HG02678 (cell line): ENCODE results near the gene FGGY.
"Not testable (repeated sequence)": the region's sequence is repeated elsewhere in the genome, so short reads cannot be mapped to it uniquely, and the experiment has no call there.

ENCODE experiments used
- ATAC-seq: cut with Tn5 transposase; IDR thresholded peaks from one replicate; pipeline ENCODE4 v1.9.1; 2021; ENCODE audit warnings: mild to moderate bottlenecking, moderate library complexity; ENCODE audit not compliant: unreplicated experiment

The FGGY gene

DNA sequence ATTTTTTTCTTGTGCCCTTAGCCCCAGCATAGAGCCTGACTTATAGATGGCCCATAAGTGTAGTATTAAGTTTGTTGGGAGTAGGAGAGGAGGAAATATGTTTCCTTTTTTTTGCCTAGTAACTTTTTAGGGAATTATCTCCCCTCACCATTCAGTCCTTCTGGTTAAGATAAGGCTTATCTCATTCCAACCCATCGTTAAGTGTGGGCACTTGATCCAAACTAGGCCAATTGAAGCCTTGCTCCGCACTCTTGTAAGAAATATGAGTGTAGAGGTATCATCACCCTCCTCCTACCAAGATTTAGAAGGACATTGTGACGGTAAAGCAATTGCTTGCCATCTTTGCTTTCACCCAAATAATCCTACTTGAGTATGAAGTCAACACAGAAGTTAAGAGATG lies 8.8 kb upstream of the FGGY start:
- no peak for ATAC-seq

DNA sequence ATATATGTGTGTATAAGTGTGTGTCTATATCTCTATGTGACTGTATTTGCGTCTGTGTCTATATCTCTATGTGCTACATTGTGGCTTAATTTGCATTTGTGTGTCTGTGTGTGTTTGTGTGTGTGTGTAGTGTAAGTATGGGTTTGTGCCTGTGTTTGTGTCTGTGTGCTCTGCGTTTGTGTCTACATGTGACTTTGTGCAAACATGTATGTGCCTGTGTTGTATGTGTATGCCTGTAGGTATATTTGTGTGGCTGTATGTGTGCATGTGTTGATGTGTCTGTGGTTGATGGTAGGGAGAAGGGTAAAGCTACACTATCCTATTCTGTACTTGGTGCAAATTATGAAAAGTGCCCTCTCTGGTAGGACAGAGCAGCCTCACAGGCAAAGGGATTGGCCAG lies 7.3 kb upstream of the FGGY start:
- ATAC-seq = no peak

DNA sequence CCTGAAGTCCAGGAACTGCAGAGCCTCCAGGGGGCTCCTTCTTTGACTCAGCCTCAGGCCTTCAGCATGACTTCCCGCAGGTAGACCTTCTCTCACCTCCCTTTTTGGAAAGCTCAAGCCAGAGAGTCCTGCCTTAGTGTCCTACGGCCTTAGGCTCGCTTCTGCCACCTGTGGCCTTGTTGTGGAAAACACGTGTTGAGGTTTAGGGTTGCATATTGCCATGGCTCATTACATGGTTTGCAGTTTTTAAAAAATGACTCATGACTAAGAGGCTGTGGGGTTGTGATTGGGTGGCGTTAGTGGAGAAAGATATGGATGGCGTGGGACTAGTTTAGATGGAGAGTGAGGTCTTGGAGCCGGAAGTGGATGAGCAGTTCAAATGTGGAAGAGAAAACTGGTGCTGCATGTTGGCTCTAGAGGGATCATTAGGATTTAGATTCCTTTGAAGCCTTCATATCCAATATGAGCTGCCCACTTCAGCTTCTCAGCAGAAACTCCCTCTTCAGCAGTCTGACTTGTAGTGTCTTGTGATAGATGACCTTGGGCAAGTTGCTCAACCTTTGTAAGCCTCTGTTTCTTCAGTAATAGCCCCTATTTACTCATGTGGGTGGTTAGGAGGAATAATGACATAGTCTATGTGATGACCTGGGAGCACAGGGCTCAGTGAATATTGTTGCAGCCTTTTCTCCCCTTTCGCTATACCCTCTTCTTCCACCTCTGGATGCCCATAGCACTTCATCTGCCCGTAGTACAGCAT lies 6.5 kb upstream of the FGGY start:
- peak; percentile 84 for ATAC-seq

DNA sequence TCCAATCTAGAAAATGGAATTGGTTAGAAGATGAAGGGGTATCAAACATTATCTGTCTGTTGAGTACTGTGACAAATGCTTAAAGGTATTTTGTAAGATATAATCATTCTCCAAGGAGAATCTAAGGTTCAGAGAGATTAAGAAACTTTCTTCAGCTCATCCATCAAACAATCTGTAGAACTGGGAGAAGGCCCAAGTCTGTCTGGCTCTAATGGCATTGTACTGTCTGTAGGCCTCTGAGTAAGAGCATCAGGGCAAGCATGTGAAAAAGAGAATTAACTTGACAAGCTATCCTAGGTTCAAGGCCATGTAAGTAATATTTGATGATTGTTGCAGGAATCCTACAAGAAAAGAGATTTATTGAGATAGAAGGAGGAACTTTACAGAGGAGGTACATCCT lies 5.3 kb upstream of the FGGY start:
- ATAC-seq = no peak

DNA sequence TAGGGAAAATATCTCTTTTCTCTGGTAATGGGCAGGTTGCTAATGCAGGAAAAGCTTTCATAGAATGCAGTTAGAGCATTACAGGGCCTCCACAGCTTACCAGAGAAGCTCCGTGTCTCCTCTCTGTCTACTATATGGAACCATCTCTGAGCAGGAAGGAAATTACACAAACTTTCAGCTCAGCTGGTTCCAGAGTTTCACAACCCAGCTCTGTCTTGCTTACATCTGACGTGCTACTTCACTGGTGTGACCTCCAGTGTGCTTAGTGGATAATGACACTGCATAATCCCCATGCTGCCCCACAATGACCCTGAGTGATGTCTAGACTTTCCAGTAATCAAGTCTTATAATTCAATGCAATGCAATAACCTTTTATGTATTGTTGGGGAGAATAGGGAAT lies 4.3 kb upstream of the FGGY start:
- no peak for ATAC-seq

DNA sequence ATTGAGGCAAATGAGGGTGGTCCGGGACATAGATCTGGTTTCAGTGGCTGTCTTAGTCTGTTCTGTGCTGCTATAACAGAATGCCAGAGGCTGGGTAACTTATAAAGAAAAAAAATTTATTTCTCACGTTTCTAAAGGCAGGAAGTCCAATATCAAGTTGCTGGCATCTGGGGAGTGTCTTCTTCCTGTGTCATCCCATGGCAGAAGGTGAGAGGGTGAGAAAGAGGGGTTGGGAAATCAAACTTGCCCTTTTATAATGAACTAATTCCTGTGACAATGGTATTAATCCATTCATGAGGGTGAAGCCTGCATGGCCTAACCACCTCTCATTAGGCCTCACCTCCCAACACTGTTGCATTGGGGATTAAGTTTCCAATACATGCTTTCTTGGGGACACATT lies 3.7 kb upstream of the FGGY start:
- no peak for ATAC-seq

DNA sequence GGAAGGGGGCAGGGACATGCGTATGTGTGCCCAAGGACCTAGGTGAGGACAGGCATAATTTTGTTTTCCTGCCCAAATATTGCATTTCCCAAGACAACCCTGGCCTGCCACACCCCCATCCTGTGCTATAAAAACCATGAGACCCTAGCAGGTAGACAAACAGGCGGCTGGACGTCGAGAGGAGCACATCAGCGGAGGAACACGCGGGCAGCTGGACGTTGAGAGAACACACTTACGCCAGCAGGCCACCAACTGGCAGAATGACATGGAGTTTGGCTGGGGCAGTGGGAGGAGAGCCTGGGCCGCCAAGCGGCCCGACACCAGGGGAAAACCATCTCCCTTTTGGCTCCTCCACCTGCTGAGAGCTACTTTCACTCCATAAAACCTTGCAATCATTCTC lies 3.0 kb upstream of the FGGY start:
- no peak for ATAC-seq

DNA sequence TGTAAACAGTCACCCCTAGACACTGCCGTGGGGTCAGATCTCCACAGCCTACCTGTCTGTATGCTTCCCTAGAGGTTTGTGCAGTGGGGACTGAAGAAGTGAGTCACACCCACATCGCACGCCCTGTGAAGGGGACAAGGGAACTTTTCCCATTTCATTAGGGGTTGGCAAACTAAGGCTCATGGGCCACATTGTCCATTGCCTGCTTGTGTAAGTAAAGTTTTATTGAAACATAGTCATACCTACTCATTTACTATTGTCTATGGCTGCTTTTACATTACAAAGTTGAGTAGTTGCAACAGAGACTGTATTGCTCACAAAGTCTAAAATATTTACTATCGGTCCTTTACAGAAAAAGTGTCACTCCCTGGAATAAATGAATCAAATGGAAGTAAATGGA lies 2.5 kb upstream of the FGGY start:
- ATAC-seq = no peak

DNA sequence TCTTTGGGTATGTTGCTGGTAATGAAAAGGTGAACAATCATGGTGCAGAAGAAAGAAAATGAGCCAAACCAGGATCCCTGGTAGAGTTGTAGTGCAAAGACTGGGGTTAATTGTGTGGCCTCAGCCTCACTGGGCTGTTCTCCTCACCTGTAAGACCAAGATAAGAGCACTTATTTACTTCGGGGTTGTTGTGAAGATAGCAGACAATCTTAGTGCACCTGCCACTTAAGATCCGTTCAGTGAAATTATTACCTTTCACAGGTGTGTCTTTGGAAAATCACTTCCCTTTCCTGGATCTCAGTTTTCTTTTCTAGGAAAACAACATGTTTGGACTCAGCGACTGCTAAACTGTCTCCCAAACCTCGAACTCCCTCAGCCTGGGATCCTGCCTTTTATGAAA lies 1.3 kb upstream of the FGGY start:
- no peak for ATAC-seq

DNA sequence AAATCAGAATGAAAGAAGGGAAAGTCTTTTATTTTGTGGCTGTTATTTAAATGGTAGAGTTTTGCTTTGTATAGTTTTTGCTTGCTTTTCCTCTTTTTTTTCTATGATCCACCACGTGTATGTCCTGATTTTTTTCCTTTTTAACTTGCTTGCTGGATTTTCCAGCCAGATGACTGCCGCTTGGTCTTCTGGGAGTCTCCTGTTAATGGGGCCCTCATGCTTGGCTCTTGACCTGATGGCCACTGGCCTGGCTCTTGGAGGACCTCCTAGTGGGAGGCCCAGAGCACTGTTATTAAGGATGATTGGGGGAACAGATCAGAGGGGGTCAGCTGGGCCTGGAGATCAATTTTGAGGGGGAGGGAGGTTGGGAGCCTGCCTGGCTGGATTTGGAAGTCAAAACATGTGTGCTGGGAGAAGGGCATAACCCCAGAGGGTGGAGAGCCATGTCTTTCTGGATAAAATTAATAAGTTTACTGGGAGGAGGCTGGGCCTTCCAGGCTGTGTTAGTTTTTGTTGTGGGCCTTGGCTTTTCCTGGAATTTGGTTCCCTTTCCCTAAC lies 1.2 kb downstream of the FGGY start:
- ATAC-seq = no peak

DNA sequence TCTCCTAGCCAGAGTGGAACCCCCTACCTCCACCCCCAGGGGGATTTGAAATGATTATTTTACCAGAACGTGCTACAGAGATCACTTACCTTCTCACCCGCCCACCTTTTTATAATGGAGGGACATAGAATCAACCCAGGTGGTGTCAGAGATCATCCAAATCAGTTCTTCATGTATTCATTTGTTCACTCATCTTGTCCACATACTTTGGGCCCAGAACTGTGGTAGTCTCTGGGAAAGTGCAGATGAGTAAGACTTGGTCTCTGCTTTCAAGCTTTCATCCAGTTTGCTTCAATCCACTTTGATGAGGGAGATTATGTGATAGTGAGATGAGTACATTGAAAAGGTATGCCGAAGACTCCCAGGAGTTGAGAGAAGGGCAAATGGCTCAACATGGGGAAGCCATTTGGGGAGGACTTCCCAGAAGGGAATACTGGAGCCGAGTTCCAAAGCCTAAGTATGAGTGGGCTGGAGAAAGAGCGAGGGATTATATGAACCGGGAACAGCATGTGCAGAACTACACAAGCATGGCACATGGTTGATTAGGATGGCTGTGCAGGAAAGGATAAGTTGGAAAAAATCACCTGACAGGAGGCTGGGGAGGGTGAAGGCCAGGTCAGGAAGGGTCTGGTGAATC lies 1.9 kb downstream of the FGGY start:
- no peak for ATAC-seq

DNA sequence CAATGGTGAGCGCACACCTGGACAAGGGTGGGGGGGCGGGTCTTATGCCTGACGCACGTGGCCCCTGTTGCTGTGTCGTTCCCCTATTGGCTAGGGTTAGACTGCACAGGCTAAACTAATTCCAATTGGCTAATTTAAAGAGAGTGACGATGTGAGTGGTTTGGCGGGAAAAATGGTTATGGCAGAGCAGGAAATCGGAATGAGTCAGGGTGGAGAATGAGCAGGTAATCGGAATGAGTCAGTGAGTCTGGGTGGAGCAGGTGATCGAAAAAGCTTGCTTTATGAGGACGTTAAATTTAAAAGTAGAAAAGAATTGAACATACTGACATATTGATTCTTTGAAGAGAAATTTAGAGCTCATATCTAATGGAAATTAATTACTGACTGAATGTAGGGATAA lies 2.8 kb downstream of the FGGY start:
- not testable (repeated sequence) for ATAC-seq

DNA sequence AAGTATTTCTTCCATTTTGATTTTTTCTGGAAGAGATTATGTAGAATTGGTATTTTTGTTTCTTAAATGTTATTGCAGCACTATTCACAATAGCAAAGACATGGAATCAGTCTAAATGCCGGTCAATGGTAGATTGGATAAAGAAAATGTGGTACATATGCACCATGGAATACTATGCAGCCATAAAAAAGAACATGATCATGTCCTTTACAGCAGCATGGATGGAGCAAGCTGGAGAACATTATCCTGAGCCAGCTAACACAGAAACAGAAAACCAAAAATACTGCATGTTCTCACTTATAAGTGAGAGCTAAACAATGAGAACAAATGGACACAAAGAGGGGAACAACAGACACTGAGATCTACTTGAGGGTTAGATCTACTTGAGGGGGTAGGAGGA lies 5.4 kb downstream of the FGGY start:
- ATAC-seq = no peak

DNA sequence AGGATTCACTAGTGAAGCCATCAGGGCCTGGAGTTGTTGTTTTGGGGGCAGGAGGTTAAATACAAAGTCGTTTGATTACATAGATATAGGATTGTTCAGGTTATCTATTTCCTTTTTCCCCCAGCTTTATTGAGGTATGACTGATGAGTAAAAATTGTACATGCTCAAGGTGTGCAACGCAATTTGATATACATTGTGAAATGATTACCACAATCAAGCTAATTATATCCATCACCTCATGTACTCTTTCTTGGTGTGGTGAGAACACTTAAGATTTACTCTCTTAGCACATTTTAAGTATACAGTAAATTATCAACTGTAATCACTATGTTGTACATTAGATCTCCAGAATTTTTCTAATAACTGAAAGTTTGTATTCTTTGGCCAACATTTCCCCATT lies 6.0 kb downstream of the FGGY start:
- ATAC-seq = no peak

DNA sequence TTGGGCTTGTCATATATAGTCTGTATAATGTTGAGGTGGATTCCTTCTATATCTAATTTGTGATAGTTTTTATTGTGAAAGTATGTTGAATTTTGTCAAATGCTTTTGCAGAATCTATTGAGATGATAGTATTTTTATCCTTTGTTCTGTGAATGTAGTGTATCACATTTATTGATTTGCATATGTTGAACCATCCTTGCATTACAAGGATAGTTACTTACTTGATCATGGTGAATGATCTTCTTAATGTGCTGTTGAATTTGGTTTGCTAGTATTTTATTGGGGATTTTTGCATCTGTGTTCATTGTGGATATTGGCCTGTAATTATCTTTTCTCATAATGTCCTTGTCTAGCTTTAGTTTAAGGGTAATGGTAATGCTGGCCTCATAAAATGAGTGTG lies 8.3 kb downstream of the FGGY start:
- ATAC-seq = no peak

DNA sequence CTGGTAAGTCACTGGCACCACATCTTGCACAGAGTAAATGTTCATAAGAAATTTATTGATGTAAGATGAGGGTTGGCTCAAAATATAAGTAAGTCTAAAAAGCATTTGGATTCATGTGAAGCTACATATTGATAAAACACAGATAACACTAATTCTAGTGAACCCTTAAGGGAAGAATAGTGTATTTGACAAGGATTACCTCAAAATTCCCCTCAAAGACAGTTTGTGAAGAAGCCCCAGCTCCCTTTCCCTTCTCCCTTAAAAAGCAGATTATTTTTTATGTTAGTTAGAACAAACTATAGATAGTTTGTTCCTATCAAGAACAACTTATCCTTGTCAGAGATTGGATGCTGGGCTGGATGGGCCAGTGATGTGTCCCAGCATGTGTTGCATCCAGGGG lies 10.7 kb downstream of the FGGY start:
- no peak for ATAC-seq

DNA sequence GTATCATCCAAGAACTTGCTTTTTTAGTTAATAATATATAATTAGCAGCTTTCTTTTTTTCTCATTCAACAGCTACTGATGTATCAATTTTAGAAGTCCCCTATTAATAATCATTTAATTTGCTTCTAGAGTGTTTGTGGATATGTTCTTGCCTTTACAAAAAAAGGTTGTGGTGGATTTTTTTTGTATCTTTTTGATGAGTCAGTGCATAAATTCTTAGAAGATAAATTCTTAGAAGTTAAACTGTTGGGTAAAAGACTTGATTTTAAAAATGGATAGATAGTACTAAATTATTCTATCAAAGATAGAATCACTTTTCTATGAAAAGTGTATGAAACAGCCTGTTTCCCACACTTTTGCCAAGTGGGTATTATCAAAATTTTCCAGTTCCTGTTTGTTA lies 11.9 kb downstream of the FGGY start:
- ATAC-seq = no peak

DNA sequence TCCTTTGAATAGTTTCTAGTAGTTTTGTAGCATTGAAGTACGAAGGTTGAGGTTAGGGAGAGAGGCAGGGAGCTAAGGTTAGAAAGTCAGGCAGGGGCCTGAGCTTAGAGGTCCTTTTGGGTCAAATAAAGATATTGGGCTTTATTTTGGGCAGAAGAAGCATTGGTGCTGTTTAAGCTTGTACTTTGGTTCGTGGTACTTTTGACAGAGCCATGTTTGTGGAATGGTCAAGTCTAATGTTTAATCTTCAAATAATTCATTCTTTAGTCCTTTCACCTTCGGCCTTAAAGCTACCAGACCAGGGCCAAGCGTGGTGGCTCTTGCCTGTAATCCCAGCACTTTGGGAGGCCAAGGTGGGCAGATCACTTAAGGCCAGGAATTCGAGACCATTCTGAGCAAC lies 12.5 kb downstream of the FGGY start:
- ATAC-seq = no peak

DNA sequence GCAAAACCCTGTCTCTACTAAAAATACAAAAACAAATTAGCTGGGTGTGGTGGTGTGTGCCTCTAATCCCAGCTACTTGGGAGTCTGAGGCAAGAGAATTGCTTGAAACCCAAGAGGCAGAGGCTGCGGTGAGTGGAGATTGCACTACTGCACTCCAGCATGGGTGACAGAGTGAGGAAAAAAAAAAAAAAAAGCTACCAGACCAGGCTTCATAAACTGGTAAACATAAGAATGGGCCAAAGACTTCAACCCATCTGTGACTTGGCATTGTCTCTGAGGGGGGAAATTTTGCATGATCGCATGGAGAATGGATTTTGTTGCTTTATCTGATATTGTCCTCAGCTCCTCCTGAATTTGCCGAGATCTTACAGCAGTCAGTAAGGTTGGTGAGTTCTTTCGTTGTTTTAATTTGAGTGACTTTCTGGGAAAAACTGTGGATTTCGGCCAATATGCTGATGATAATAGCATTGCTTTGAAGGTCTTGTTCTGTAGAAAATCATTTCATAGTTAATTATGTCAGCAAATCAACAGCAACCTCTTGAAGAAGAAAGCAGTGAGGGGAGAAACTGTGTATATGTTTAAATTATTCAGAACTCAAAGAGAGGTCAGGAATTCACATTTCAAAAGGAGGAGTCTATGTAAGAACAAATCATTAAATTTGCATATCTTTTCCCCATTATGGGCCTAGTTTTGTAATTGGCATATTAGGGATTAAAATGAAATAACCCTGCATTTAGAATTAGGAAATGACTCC lies 13.1 kb downstream of the FGGY start:
- ATAC-seq = no peak

DNA sequence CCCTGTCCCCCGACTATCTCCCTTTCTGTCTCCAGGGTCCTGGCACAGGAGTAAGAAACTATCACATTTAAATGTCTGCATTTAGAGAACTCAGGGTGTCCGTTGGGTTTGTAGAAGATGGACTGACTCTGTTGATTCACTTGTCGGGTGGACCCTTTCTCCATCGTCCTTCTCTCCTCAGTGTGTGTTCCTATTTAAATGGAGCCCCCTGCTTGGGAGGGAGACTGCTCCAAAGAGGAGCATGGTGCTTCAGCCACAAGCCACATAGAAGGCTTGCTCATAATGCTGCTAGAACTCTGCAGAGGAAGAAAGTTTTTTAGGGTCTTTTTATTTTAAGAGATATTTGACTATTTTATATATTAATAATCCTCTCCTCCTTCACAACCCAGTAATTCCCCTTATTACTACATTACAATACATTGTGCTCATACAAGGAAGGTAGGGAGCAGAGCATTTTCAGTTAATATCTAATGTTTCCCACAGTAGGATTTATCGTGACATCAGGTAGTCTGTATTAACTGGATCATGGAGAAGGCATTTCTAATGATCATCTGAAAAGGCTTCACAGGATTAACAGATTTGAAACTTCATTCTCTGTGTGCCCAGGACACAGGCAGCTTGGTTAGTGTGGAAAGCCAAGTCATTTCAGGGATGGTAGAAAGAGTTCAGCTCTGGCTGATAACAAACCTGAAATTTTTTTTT lies 13.8 kb downstream of the FGGY start:
- no peak for ATAC-seq

DNA sequence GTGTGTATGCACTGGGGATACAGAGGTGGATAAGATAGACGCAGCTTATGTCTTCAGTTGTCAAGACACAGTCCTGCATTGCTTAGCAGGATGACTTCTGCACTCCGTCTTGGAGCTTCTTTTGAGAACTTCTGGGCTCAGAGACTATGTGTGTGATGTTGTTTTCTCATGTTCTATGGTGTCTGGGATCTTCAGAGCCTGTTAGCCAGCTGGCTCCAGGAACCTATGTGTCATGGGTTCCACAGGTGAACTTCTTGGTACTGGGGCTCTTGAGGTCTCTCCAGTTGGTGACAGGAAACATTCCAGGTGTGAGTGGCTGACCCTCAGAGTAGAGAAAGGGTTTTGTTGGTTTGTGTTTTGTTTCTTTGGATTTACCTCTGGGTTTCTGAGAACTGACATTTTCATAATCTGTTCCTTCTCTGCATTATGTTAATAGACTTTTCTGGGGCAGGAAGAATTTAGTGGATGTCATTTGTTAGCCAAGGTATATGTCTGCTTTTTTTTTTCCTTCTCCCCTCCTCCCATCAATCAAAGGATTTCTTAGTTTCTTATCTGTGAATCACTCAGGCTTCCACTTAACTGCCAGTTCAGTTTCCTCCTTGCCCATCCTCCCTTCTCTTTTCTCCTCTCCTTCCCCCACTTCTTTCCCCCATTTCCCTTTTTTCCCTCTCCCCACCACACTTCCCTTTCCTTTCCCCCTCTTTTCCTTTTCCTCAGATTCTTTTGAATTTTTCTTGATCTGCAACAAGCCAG lies 18.1 kb downstream of the FGGY start:
- ATAC-seq = no peak
